Right cardiac atrium (tissue), 5 donors: ENCODE results near the gene MSMP. TPM values are rescaled to one million over a fixed set of nuclear protein-coding genes. Genes with fewer than 3 reads are reported as not detected.

Source experiments
- ATAC-seq, 2 donors: fragments of 200-7000 bp; cut with Tn5 transposase; one replicate each; pipeline versions ENCODE4 v1.8.0 to v1.9.1; 2020; ENCODE audit warnings: moderate library complexity in 2 of 2, mild to moderate bottlenecking in 1 of 2
- DNase-seq, 3 donors: peaks; one replicate each; pipeline ENCODE4 v3.0.0-alpha.2; 2020
- H3K27ac ChIP-seq: one replicate; pipeline ENCODE4 v1.5.1; 2013; ENCODE audit warnings: mild to moderate bottlenecking, low read length, control low read depth, moderate library complexity
- H3K27me3 ChIP-seq: one replicate; pipeline ENCODE4 v1.6.1; 2013; ENCODE audit not compliant: control insufficient read depth, insufficient read depth
- H3K4me1 ChIP-seq: one replicate; pipeline ENCODE4 v1.6.1; 2013; ENCODE audit warnings: low read length; ENCODE audit not compliant: control insufficient read depth, insufficient read depth
- H3K4me3 ChIP-seq: one replicate; pipeline ENCODE4 v1.5.1; 2013; ENCODE audit warnings: low read length, control low read depth
- H3K9me3 ChIP-seq: one replicate; pipeline ENCODE4 v1.6.1; 2013; ENCODE audit warnings: low read length; ENCODE audit not compliant: control insufficient read depth
- WGBS: extraction: QIAGEN DNeasy Blood & Tissue Kit; methylation state at CpG from one replicate; pipeline ENCODE4 v1.1.7; 2013; 5-methylcytosine and 5-hydroxymethylcytosine counted together
- intact Hi-C, 4 donors: fragments of 100-400 bp; cut with DNase I; formaldehyde crosslinking; loops; one replicate each; pipeline versions ENCODE4 v1.11.0 to v1.14.0; 2022 to 2023
- polyA plus RNA-seq: library from polyadenylated mRNA; stranded (reverse); fragments of 200-250 nt; gene quantifications from one replicate; pipeline ENCODE4 v1.2.3, GENCODE V29; 2013
- total RNA-seq, 4 donors: library from RNA; stranded (reverse); fragmentation: NEBNext Ultra II Directional; extraction: Animal tissue kit (Norgen Biotek cat#: 25700); gene quantifications; one replicate each; pipeline ENCODE4 v1.2.1, GENCODE V29; 2021
- donor health status: healthy with polysubstance abuse.
- donor health status: DM: no; HTN: yes; CAD: no.
- donor health status: DM: no; HTN: no; CAD: no.
- donor health status: DM: no; HTN: yes; CAD: no; lungs with severe emphysema.
- donor health status: DM: yes; HTN: yes; CAD: no.

Gene MSMP
- total and polyA plus RNA-seq, 5 donors: 0.27 TPM; not detected in 4

DNA sequence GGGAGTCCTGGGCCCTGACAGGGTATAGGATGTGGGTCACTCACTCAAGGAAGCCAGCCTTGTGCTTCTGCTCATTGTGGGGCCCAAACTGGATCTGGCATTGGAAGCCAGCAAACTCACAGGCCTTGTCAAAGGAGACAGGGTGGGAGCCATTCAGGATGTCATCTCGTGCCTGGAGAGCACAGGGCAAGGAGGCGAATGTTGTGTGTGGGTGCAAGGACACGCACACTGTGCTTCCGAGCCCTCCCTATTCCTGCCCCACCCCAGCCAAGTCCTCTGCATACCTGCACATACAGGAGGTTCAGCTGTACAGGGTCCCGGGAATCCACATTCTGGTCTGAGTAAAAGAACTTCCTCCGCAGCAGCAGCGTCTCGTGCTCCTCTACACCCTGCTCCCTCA is 30.2 kb downstream of the MSMP start:
- Histone ChIP-seq H3K4me3 (no peak overlapping the region), H3K27ac (no peak overlapping the region), H3K4me1 (peaks cover 13% of the 10 kb centered on the region), H3K9me3 (no peaks in the 10 kb centered on the region), H3K27me3 (no peaks in the 10 kb centered on the region)
- 91% methylated on average over 8 of the region's 8 CpGs for WGBS
- DNase-seq: no peak
- no peak for ATAC-seq
- intact Hi-C loops: loop anchor here in 1 of 4 donors (10.0 kb wide), 1 partner anchor 59 kb away; the partner anchor contains the start of gene ARHGEF39

GRCh38 chr9:35723426-35723825 is 30.6 kb downstream of the MSMP start:
- ATAC-seq (no peak), DNase-seq (no peak)
- no peak overlapping the region for H3K4me3 ChIP-seq
- H3K9me3 ChIP-seq: no peaks in the 10 kb centered on the region
- no peak overlapping the region for H3K27ac ChIP-seq
- 83% methylated on average over 2 of the region's 2 CpGs for WGBS
- no peaks in the 10 kb centered on the region for H3K27me3 ChIP-seq
- H3K4me1 ChIP-seq: peaks cover 9% of the 10 kb centered on the region
- intact Hi-C loops: loop anchor here in 1 of 4 donors (10.0 kb wide), 1 partner anchor 59 kb away; the partner anchor contains the start of gene ARHGEF39

- H3K27ac ChIP-seq: no peak overlapping the region
- no peak for ATAC-seq
- 94% methylated on average over 4 of the region's 4 CpGs for WGBS
- no peaks in the 10 kb centered on the region for H3K27me3 ChIP-seq
- no peak overlapping the region for H3K4me3 ChIP-seq
- H3K9me3 ChIP-seq: no peaks in the 10 kb centered on the region
- intact Hi-C loops: no loop called here
- DNase-seq: no peak
- no peaks in the 10 kb centered on the region for H3K4me1 ChIP-seq
These were observed 34.5 kb downstream of the MSMP start for GRCh38 chr9:35719546-35719945.

- Histone ChIP-seq H3K4me3 (no peak overlapping the region), H3K27me3 (no peaks in the 10 kb centered on the region), H3K4me1 (no peaks in the 10 kb centered on the region), H3K9me3 (no peaks in the 10 kb centered on the region), H3K27ac (no peak overlapping the region)
- 87% methylated on average over 15 of the region's 15 CpGs for WGBS
- intact Hi-C loops: no loop called here
- ATAC-seq: peak in 1 of 2 donors; percentile 8
- DNase-seq: no peak
These were observed 35.2 kb downstream of the MSMP start for GRCh38 chr9:35718721-35719511.

GRCh38 chr9:35717132-35717870 is 36.8 kb downstream of the MSMP start:
- H3K27ac ChIP-seq: no peak overlapping the region
- WGBS: 90% methylated on average over 14 of the region's 14 CpGs
- ATAC-seq (no peak), DNase-seq (no peak)
- intact Hi-C loops: no loop called here
- no peak overlapping the region for H3K4me3 ChIP-seq
- H3K9me3 ChIP-seq: no peaks in the 10 kb centered on the region
- H3K4me1 ChIP-seq: no peaks in the 10 kb centered on the region
- H3K27me3 ChIP-seq: no peaks in the 10 kb centered on the region

DNA sequence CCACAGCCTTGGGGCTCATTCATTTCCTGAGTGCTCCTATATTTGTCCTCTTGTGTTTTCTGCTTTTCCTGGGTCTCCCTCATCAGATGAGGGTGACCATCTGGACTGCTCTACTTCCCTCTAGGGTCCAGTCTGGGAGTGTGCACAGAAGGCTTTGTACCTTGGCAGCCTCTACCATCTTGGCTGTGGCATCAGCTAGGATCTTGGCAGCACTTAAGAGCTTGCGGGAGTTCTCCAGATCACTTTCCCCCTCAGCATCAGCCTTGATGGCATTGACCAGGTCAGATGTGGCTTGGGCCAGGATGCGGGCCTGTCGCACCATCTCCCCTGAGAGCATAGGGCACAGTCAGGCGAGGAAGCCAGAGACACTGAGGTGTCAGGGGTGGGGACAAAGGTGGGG is 37.8 kb downstream of the MSMP start:
- intact Hi-C loops: no loop called here
- no peak overlapping the region for H3K4me3 ChIP-seq
- no peaks in the 10 kb centered on the region for H3K4me1 ChIP-seq
- no peak overlapping the region for H3K27ac ChIP-seq
- no peaks in the 10 kb centered on the region for H3K9me3 ChIP-seq
- ATAC-seq (no peak), DNase-seq (no peak)
- no peaks in the 10 kb centered on the region for H3K27me3 ChIP-seq
- 80% methylated on average over 4 of the region's 4 CpGs for WGBS

DNA sequence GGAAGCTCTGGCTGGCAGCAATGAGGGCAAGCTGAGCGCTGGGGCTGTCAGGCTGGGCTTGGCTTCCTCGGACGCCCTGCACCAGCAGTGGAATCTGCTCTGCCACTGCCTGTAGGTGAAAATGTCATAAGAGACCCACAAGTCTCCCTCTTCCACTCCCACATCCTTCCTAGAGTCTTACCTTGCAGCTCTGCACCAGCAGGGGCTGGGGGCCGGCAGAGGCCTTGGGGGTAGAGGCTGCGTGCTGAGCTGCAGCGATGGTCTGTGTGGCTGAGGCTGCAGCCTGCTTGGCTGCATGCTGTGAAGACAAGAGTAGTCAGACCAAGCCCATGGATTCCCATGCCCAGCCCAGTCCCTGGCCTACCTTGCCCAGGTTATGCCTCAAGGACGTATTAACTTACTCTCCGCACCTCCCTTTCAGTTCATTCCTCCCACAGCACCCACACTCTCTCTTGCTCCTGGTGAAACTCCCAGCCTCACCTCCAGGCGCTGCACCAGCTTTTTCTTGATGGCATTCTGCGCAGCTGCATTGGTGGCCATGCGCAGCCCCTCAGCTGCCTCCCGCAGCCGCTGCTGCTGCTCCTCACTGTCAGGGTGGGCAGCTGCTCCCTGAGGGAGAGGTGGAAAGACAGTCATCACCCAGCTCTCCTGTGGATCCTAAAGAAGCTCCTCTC is 39.4 kb downstream of the MSMP start:
- Histone ChIP-seq H3K27ac (no peak overlapping the region), H3K4me1 (no peaks in the 10 kb centered on the region), H3K27me3 (no peaks in the 10 kb centered on the region), H3K4me3 (no peak overlapping the region), H3K9me3 (no peaks in the 10 kb centered on the region)
- intact Hi-C loops: no loop called here
- ATAC-seq (no peak), DNase-seq (peak in 1 of 3 donors; percentile 18)
- 93% methylated on average over 13 of the region's 13 CpGs for WGBS

DNA sequence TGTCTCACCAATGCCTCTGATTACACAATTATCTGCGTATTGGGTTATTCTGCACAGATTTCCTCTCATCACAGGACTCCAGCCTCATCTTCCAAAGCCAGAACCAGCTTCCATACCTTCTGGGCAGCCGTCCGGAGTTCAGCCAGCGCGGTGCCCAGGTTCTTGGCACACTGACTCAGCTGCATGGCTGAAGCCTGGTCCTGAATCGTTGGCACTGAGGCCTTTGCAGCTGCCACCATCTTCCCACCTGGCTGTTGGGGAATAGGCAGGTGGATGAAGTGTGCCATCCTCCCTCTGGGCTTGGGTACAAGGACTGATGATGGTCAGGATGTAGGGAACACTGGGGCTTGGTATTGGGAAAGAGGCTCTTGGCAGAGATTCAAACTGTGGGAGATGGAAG is 40.0 kb downstream of the MSMP start:
- Histone ChIP-seq H3K27ac (no peak overlapping the region), H3K4me1 (no peaks in the 10 kb centered on the region), H3K4me3 (no peak overlapping the region), H3K9me3 (no peaks in the 10 kb centered on the region), H3K27me3 (no peaks in the 10 kb centered on the region)
- DNase-seq (peak in 1 of 3 donors; percentile 23), ATAC-seq (no peak)
- WGBS: 91% methylated on average over 6 of the region's 6 CpGs
- intact Hi-C loops: no loop called here

GRCh38 chr9:35713578-35713977 is 40.5 kb downstream of the MSMP start:
- no peak for DNase-seq
- intact Hi-C loops: no loop called here
- WGBS: 90% methylated on average over 3 of the region's 3 CpGs
- no peaks in the 10 kb centered on the region for H3K4me1 ChIP-seq
- H3K4me3 ChIP-seq: no peak overlapping the region
- no peaks in the 10 kb centered on the region for H3K9me3 ChIP-seq
- no peaks in the 10 kb centered on the region for H3K27me3 ChIP-seq
- H3K27ac ChIP-seq: no peak overlapping the region
- ATAC-seq: no peak

- 89% methylated on average over 11 of the region's 11 CpGs for WGBS
- no peak for ATAC-seq
- no peaks in the 10 kb centered on the region for H3K27me3 ChIP-seq
These were observed 41.2 kb downstream of the MSMP start for GRCh38 chr9:35712762-35713400.

More at GRCh38 chr9:35712762-35713400, 41.2 kb downstream of the MSMP start:
- intact Hi-C loops: no loop called here
- no peaks in the 10 kb centered on the region for H3K9me3 ChIP-seq
- H3K4me1 ChIP-seq: no peaks in the 10 kb centered on the region
- H3K27ac ChIP-seq: no peak overlapping the region
- H3K4me3 ChIP-seq: no peak overlapping the region
- peak in 1 of 3 donors; percentile 35 for DNase-seq
